Activated effector memory CD4-positive, alpha-beta T cell treated with Interleukin-2 at 50 U/mL for 16 hours (primary cell): ENCODE data around the gene ATF6.

Experiments
- DNase-seq: peaks from one replicate; pipeline ENCODE4 v3.0.0-alpha.2; 2020

Gene ATF6

DNA sequence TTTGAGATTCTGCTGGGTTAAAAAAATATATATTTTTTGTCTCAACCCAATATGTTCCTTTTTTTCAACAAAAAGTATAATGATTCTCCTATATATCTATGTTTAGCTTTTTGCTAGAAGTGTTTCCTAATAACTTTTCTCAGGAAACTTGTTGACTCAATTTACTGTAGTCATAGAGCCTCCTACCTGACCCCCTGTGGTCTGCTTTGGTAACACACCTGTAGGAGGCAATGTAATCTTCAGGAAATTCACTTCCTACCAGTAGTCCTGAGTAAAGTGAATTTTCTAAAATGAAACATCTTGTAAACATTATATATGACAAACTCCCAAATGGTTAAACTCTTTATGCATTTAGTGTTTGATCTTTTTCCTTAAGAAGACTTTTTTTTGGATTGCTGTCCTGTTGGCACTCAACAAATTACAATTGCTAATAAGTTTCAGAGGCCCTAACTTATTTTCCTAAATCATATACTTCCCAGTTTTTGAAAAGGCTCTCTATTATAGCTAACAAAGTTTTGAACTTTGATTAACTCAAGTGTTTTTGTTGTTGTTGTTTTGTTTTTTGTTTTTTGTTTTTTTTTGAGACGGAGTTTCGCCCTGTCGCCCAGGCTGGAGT is 139.3 kb downstream of the ATF6 start:
- no peak for DNase-seq

DNA sequence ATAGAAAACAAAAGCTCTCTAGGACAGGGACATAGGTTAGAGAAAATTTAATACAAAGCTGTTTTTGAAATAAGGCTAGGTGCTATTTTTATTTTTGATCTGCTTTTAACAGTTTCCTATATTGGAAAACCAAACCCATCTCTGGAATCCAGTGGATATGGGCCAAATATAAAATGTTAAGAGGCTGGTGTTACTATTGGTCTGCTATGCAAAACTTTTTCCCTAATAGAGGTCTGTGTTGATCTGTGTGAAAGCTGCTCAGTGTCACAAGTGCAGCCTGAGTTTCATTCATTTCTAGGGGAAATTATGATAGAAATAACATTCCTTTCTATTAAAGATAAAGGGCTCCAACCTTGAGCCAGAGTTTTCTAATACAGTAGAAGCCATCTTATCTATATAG is 141.1 kb downstream of the ATF6 start:
- no peak for DNase-seq

DNA sequence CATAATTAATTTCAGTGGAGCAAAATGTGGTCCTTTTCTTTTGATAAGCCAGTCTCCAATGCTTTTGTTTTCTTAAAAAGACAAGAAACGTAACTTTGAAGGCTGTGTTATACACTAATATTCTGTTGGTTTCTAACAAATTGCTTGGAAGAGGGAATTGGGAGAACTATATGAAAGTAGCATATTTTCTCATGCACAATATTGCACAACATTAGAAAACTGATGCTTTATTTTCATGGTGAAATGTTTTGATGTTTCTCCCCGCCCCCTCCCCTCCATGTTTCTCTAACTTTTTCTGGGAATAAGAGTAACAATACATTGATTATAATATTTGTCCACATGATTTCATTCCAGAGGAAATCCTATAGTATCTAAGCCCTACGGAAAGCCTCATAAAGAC is 142.1 kb downstream of the ATF6 start:
- no peak for DNase-seq

DNA sequence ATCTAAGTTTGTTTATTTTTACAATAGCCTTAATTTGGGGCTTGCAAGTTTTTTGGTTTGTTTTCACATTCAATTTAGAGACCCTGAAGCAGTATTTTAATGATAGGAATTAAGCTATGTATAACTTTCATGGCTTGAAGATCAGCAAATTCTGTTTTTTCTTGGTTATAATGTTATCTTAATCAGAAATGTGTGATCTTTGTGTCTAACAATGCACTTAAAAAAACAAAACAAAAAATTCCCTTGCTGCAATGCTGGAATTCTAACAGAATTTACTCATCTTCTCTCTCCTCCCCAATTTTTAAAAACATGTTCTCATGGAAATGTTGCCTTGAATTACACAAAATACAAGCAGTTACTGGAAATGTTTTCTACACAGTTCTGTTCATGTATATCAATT is 144.5 kb downstream of the ATF6 start:
- DNase-seq, result no peak

DNA sequence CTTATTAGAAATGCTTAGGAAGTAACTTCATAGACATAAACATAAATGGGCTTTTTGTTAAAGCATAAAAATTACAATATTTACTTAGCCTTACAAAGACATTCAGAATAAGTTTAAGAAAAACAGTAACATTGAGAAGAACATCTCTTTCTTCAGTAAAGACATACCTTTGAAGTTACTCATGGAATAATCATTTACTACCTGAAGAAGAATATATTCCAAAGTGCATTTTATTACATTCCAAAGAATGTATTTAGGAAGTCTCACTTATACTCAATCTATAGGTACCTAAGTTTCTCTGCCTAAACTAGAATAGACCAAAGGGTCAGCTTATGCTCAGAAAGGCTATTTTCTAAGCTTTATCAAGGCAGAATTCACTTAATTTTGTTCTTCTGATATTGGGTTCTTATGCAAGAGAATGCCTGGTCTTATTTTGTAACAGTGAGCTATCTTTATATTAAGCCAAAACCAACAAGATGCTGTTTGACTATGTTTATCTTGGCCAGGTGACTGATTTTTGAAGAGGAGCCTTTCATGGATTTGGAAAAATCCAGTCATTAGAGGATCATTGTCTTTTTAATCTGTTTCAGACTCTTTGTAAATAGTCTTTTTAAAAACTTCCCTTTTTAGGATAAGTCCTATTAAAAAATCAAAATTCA is 147.5 kb downstream of the ATF6 start:
- no peak for DNase-seq

DNA sequence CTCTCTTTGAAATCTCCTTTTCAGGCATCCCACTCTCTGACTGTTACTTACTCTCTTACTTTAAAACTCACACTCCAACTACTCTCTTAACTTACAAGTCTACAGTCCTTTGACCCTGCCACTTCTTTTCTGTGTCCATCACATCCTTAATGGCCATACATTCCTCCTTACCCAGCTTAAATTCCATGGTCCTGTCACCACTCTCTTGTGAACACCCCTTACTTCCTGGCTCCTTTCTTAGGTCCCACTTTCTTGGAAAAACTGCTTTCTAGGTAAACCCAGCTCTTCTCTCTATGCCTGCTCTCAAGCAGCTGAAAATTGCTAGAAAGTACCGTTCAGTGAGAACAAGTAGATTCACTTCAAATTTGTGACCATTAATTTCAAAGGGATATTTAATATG is 148.5 kb downstream of the ATF6 start:
- DNase-seq, result no peak

DNA sequence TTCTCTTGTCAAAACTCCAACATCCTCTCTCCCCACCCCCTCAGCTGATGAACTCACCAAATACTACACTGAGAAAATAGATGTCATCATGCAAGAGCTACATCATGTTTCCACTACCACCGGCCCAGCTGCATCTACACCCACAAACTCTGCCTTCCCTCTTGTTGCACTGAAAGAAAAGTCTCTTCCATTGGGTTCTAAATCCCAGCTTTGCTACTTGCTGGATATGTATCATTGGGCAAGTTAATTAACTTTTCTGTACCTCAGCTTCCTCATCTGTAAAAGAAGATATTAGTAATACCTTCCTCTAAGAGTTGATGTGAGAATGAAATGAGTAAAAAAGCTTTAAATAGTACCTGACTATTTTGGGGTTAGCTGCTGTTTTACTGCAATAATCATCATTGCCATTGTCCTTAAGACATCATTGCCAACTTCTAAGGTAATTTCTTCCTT is 149.0 kb downstream of the ATF6 start:
- no peak for DNase-seq

DNA sequence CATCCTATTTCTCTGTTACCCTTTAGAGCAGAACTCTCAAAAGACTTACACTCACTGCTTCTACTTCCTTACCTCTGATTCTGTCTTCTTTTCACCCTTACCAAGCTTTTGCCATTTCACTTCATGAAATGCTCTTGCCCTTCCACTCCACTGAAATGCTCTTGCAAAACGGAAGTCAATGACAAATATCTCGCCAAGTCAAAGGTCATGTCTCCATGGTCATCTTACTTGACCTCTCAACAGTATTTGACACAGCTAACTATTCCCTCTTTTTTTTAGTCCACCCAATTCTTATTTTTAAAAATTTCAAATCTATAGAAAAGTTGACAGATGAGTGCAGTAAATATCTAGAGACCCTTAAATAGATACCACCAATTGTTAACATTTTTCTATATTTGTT is 149.9 kb downstream of the ATF6 start:
- DNase-seq, result no peak

DNA sequence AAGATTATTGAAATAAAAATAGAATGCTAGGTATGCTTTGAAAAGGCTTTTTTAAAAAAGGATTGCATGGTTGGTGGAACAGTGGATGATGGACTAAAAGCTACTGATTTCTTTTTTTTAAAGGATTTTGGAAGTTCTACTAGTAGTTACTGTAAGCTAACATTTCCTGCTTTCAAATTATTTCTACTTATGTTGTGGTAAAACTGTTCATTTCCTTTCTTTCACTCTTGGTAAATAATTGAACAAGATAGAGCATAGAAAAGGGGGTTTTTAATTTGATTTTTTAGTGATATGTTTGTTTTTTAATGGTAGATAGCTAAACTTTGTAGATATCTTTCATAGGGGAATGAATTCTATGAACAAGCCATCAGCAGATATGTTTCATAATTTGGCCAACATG is 153.1 kb downstream of the ATF6 start:
- DNase-seq, result no peak

DNA sequence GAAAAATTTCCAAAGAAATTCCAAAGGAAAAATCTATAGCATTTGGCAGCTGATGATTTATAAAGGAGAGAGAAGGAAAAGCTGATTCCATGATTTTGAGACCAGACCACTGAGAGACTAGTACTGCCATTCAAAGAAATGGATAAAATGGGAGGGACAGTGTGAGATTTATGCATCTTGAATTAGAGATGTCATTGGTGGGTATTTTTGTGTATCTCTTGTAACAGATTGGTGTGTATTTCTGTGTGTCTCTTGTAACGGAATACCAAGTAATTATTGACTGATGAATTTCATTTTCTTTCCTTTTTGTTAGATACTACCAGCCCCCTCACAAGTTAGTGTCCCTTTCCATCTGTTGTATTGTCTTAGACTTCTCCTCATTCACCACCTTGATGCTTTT is 155.4 kb downstream of the ATF6 start:
- no peak for DNase-seq

DNA sequence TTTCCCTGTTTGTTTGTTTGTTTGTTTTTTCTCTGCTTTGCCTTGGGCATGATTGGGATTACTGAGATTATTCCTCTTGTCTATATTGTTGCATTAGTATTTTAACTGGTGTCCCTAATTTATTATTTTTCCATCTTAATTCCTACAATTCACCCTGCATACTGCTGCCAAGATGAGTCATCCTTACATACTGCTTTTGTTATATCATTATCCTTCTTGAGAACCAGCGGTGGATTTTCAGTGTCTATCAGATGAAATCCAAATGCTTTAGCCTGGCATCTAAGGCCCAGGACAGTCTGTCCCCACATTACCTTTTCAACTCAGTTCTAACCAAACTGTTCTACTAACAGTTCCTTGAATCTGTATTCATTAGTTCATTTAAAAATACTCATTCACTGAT is 155.9 kb downstream of the ATF6 start:
- DNase-seq, result no peak

DNA sequence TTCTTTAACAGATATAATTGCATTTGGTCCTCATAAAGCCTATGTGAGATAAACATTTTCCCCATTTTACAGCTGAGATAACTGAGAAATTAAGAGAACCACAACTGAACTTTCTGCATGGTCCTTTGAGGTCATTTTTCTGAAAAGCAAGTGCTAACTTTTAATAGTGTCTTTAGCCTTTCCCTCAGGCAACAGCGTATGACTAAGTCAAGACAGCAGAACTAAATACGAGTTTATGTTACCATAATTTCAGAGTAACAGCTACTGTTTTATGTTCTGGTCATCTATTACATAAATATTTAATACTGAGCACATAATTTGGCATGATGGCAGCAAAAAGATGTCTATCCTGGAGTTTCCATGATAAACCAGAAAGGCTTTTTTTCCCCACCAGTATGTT is 161.9 kb downstream of the ATF6 start:
- no peak for DNase-seq

DNA sequence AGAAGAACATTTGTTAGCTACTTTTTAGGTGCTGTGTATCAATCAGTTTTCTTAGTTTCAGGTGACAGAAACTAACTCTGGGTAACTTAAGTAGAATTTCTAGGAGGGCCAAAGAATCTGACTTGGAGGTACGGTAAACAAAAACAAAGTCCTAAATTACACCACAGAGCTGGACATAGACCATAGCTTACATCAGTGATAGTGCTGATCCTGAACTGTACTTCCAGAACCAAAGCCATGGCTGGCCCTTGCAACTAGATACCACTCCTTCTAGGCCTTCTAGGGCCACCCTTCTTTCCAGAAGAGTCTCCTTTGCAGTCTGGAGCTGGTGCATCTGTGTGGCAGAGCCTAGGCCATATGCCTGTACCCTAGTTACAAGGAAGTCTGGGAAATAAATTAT is 163.0 kb downstream of the ATF6 start:
- no peak for DNase-seq

DNA sequence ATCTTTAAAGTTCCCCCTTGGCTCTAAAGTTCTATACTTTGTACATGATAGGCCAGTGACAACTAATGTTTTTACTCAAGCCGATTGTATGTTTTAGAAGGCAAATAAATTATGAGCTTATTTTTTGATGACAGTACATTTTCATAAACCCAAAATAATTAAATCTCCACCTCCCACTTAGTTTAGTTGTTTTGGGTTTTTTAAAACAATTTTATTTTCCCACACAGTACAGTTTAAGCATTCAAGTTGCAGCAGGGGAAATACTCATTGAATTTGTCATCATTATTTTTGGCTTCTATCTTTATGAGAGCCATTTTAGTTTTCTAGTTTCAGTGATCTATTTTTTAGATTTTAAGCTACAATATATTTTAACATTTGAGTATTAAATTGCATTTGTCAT is 163.9 kb downstream of the ATF6 start:
- DNase-seq, result no peak

DNA sequence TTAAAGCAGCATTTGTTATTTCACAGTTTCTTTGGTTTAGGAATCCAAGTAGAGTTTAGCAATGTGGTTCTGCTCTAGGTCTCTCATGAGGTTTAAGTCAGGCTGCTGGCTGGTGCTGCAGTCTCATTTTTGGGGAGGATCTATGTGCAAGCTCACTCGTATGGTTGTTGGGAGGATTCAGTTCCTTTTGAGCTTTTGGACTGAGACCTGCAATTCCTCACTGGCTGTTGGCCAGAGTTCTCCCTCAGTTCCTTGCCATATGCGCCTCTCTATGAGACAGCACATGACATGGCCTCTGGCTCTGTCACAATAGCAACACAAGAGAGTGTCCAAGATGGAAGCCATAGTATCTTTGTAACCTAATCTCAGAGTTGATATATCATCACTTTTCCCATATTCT is 166.5 kb downstream of the ATF6 start:
- no peak for DNase-seq

DNA sequence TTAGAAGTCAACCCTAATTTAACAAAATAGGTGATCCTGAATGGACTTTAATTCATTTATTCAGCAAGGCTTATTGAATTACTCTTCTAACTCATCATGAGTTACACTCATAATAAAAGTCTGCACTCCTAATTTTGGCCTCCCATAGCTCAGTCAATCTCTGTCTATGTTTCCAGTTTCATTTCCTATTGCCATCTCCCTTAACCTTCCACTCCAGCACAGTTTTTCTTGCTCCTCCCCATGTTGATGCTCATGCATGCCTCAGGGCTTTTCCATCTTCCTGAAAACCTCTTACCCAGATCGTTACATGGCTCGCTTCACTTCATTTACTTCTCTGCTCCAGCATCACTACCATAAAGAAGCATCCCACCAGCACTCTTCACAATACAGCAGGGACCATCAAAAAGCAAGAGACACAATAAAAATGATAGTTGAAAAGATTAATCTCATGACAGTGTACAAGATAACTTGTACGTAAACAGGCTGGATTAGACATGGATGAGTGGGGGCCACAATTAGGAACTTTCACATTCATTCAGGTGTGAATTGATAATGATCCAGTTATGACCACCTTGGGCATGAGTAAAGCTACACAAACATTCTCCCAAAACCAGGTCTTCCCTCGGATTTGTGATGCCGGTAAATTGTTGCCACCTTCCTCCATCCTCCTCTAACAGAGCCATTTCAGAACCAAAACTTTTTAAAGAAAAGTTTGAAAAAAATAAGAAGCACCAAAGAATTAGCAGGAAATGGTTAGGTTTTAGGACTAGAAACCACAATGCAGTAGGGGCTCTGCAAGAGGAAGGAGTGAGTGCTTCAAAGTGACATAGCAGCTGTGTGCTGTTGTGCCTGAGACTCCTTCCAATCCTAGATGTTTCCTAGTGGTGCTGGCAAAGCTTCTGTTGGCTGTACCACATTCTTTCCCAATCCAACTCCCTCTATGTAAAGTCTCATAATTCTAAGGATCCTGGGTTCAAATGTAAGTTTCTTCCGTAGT is 167.8 kb downstream of the ATF6 start:
- DNase-seq, result no peak

DNA sequence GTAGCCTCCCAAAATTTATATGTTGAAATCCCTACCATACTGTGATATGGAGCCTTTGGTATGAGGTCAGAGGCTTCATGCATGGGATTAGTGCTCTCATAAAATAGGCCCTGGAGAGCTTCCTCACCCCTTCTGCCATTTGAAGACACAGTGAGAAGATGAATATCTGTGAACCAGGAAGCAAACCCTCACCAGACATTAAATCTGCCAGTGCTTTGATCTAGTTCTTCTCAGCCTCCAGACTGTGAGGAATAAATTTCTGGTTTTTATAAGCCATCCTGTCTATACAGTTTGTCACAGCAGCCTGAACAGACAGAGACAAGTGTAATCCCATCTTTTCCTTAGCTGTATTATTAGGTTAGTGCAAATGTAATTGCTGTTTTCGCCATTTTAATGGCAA is 169.1 kb downstream of the ATF6 start:
- DNase-seq, result no peak

DNA sequence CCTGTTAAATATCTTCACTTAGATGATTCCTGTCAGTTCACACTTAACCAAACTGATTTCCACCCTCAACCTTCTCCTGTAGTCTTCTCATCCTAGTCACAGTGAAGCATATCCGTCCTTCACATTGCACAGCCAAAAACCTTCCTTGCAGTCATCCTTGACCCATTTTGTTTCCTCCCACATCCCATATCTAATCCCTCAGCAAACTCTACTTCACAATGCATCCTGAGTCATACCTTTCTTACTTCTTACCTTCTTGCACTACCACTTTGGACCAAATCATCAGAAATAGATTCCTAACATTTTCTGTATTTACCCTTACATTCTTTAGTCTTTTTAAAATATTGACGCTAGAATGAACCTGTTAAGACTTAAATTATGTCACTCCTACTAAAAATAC is 170.7 kb downstream of the ATF6 start:
- no peak for DNase-seq

DNA sequence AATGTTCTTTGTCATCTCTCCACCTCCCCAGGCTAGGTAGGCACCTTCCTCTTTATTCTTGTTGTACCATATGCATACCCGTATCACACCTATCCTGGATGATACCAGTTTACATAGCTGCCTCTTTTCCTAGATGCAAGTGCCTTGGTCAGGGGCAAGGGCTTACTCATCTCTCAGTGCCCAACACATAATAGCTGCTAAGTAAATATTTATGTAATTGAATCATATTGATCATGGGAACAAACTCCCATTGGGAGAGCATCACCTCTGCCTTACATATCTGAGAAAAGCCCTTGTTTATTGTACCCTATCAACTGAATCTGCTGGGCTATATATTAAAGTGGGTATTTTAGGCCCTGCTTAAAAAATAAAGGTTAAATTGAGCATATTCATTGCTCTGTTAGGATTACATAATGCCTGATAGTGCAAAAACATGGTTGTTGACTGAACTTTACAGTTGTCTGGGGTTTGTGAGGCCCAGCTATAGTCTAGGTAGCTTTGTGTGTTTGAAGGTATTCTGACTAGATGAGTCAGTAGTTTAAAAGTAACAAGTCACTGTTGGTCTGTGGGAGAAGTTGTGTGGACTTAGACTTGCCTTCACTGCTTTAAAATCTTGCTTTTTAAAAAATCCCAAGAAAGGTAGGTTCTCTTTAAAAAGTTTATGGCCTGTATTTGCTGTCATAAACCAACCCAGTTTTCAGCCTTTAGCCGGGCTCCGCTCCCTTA is 174.9 kb downstream of the ATF6 start:
- no peak for DNase-seq

DNA sequence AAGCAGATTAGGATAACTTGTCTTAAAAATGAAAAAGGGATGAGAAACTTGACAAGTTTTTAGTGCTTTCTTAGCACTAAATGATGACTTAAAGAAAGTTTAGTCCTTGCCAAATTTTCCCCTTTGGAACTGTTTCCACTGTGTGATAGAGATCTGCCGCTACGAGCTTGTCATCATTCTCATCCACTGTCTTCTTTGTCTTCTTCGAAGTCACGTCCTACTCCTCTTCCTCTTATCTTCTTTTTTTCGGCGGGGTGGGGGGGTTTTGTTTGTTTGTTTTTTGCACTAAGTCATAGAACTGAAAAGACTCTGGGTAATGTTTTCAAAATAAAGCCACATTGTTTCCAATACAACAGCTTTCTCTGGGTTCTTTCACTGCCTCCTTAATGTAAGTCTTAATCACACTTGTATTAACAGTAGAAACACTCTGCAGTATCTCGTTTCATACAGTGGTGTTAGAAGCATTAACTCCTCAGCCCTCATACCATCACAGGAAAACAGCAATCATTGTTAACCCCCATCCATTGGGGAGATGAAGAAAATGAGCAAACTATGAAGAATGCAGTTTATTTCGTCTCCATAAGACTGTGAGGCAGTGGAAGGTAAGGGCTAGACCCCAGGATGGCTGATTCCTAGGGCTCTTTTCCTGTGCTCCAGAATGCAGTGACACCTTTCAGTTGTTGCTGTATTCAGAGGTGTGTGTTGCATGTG is 175.8 kb downstream of the ATF6 start:
- no peak for DNase-seq

DNA sequence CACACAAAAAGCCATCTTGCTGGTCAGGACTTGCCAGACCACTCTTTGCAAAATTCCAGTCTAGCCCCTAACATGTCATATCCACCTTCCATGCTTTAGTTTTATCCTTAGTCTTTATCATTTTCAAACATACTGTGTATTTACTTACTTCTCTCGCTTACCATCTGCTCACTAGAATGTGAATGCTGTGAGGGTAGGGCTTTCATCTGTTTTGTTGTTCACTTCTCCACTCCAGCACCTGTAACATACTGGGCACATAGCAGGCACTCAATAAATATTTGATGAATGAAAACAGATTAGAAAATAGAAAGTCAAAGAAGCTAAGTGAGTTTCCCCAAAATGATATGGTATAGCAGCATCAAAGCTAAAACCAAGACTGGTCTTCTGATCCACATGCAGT is 177.6 kb downstream of the ATF6 start:
- DNase-seq, result no peak

DNA sequence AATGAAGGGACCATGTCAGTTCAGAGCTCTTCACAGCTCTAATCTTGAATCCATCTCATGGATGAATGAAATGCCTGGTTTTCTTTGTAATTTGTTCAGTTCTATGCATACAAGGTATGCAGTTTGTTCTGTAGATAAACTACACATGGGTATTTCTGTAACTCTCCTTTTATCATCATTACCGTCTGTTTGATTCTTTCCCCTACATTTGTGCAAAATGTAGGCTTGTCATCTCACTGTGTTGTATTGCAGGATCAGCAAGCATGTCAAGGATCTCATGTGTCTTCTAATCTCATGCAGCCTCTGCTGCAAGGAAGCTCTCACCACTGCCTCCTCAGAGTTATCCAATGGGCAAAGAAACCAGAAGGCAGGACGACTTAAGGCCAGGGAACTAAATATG is 178.3 kb downstream of the ATF6 start:
- no peak for DNase-seq
